Breast epithelium (tissue), 3 donors: ENCODE results near the gene DUSP8.

Experiments used
- CTCF ChIP-seq, 3 donors: fragments of 450-650 bp; IDR thresholded peaks; one replicate each; pipeline ENCODE4 v1.5.1; 2016 to 2017; ENCODE audit warnings: antibody characterized with exemption in 3 of 3, mild to moderate bottlenecking in 3 of 3, moderate library complexity in 3 of 3
- POLR2A ChIP-seq: fragments of 450-650 bp; IDR thresholded peaks from one replicate; pipeline ENCODE4 v1.6.1; 2016; ENCODE audit warnings: antibody characterized with exemption, mild to moderate bottlenecking, moderate library complexity
- POLR2AphosphoS5 ChIP-seq, 3 donors: sonication (generic); formaldehyde crosslinking; IDR thresholded peaks; one replicate each; pipeline ENCODE4 v1.6.1; 2017; ENCODE audit warnings: antibody characterized with exemption in 3 of 3

DNA sequence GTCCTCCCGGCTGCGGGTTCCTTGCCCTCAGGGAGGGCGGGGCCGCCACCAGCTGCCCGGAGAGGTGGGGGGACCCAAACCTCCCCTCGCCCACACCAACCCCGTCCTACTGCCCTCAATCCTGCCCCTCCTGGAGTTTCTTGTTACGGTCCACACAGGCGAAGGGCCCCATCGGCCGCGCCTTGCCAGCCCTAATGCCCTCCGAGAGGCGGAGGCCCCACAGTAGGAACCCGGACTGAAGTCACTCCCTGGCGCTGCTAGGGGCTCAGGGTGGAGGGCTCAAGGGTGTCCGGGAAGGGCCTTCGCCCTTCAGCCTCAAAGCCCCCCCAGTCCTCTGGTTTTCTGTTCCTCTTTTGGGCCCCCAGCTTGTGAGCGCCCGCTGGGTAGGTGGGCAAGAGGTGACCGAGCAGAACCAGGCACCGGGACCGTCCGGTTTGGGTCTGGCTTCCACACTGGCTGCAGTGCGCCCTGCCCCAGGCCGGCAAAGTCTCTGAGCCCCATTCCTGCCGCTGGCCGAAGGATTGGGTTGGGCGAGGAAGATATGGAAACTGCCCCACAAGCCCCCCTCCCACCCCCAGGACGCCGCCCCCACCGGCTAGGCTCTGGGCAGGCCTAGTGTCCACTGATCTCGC is 24.5 kb downstream of the DUSP8 start:
- TF ChIP-seq CTCF (IDR thresholded peaks at IDR 0.05) (no peak), POLR2A (no peak), POLR2AphosphoS5 (IDR thresholded peaks at IDR 0.05) (no peak)
